Osteocyte (in vitro differentiated cells): ENCODE results near the gene PAPPA2. TPM values are rescaled to one million over a fixed set of nuclear protein-coding genes. Genes with fewer than 3 reads are reported as not detected.

Experiments
- DNase-seq: peaks from one replicate; pipeline ENCODE4 v3.0.0; 2021; ENCODE audit warnings: mixed read lengths; ENCODE audit not compliant: unreplicated experiment; ENCODE audit errors: extremely low spot score
- H3K27ac Mint-ChIP-seq: one replicate; pipeline ENCODE4 v1.8.0; 2021; ENCODE audit warnings: mild to moderate bottlenecking, mixed read lengths; ENCODE audit not compliant: unreplicated experiment
- H3K27me3 Mint-ChIP-seq: one replicate; pipeline ENCODE4 v1.8.0; 2021; ENCODE audit warnings: mixed read lengths; ENCODE audit not compliant: unreplicated experiment
- H3K36me3 Mint-ChIP-seq: one replicate; pipeline ENCODE4 v1.8.0; 2021; ENCODE audit warnings: mixed read lengths; ENCODE audit not compliant: unreplicated experiment
- H3K4me1 Mint-ChIP-seq: one replicate; pipeline ENCODE4 v1.8.0; 2021; ENCODE audit warnings: mixed read lengths; ENCODE audit not compliant: unreplicated experiment
- H3K4me3 Mint-ChIP-seq: one replicate; pipeline ENCODE4 v1.8.0; 2021; ENCODE audit warnings: mild to moderate bottlenecking, moderate library complexity, mixed read lengths; ENCODE audit not compliant: unreplicated experiment
- H3K9me3 Mint-ChIP-seq: one replicate; pipeline ENCODE4 v1.8.0; 2021; ENCODE audit warnings: mixed read lengths; ENCODE audit not compliant: unreplicated experiment
- total RNA-seq: library from RNA; stranded (reverse); gene quantifications from 2 replicates; pipeline ENCODE4 v1.2.1, GENCODE V29; 2021
- TF ChIP-seq, protein P1 (sequence below): fragments of 200-600 bp; sonication (generic); IDR thresholded peaks from 2 replicates; pipeline ENCODE4 v1.5.0; 2021; ENCODE audit warnings: antibody characterized with exemption, mild to moderate bottlenecking, moderate library complexity

PAPPA2 gene
- total RNA-seq, 1 donor from 2014 or later = 0.35 TPM

- no peak for DNase-seq
- TF ChIP-seq, protein P1, sequence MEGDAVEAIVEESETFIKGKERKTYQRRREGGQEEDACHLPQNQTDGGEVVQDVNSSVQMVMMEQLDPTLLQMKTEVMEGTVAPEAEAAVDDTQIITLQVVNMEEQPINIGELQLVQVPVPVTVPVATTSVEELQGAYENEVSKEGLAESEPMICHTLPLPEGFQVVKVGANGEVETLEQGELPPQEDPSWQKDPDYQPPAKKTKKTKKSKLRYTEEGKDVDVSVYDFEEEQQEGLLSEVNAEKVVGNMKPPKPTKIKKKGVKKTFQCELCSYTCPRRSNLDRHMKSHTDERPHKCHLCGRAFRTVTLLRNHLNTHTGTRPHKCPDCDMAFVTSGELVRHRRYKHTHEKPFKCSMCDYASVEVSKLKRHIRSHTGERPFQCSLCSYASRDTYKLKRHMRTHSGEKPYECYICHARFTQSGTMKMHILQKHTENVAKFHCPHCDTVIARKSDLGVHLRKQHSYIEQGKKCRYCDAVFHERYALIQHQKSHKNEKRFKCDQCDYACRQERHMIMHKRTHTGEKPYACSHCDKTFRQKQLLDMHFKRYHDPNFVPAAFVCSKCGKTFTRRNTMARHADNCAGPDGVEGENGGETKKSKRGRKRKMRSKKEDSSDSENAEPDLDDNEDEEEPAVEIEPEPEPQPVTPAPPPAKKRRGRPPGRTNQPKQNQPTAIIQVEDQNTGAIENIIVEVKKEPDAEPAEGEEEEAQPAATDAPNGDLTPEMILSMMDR = no peak
- no peak overlapping the region for H3K27ac Mint-ChIP-seq
- H3K4me3 Mint-ChIP-seq = no peak overlapping the region
- no peaks in the 10 kb centered on the region for H3K4me1 Mint-ChIP-seq
- no peaks in the 10 kb centered on the region for H3K9me3 Mint-ChIP-seq
- H3K27me3 Mint-ChIP-seq = no peaks in the 10 kb centered on the region
- no peaks in the 10 kb centered on the region for H3K36me3 Mint-ChIP-seq
Observed at GRCh38 chr1:176694713-176695112, 231.7 kb downstream of the PAPPA2 start.

DNA sequence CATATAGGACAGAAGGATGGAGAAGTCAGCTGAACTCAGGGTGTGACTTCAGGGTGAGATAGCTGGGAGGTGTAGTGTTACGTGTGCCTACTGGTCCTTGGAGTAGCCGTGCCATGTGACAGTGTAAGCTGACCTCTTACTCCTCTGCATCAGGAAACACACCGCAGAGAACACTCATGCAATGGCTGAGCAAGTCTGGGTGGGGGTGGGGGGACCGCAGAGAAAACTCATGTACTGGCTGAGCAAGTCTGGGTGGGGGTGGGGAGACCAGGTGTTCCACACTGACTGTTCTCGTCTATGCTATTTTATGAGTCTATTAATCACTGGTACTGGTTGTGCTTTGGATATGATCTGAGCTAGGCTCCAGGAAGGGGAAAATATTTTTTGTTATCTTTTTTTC lies 233.1 kb downstream of the PAPPA2 start:
- no peaks in the 10 kb centered on the region for H3K36me3 Mint-ChIP-seq
- no peaks in the 10 kb centered on the region for H3K9me3 Mint-ChIP-seq
- no peaks in the 10 kb centered on the region for H3K4me1 Mint-ChIP-seq
- no peaks in the 10 kb centered on the region for H3K27me3 Mint-ChIP-seq
- no peak for DNase-seq
- no peak overlapping the region for H3K27ac Mint-ChIP-seq
- TF ChIP-seq, protein P1 = no peak
- H3K4me3 Mint-ChIP-seq = no peak overlapping the region

DNA sequence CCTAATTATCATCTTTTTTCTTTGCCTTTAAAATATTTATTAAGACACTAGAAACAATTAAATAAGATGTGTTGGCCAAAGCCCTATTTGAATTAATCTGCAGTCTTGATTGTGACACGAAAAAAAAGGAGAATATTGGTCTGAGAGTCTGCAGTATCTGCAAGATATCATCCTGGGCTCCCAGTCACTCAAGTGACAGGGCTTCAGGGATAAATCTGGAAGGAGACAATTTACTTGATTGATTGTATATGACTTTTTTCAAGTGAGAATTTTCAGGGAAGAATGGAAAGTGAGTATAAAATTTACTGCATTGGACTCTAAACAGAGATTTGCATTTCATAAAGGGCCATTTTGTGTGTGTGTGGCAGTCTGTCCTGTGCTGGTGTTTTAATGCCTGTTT lies 233.7 kb downstream of the PAPPA2 start:
- no peaks in the 10 kb centered on the region for H3K9me3 Mint-ChIP-seq

GRCh38 chr1:176699821-176700220 lies 236.8 kb downstream of the PAPPA2 start:
- no peak overlapping the region for H3K4me3 Mint-ChIP-seq
- TF ChIP-seq, protein P1 = no peak
- H3K4me1 Mint-ChIP-seq = no peaks in the 10 kb centered on the region
- no peak for DNase-seq
- H3K9me3 Mint-ChIP-seq = no peaks in the 10 kb centered on the region
- no peak overlapping the region for H3K27ac Mint-ChIP-seq
- no peaks in the 10 kb centered on the region for H3K27me3 Mint-ChIP-seq
- H3K36me3 Mint-ChIP-seq = no peaks in the 10 kb centered on the region

More for the DNA sequence above, 233.7 kb downstream of the PAPPA2 start:
- no peak overlapping the region for H3K4me3 Mint-ChIP-seq
- TF ChIP-seq, protein P1 = no peak
- no peaks in the 10 kb centered on the region for H3K36me3 Mint-ChIP-seq
- no peak overlapping the region for H3K27ac Mint-ChIP-seq
- no peaks in the 10 kb centered on the region for H3K4me1 Mint-ChIP-seq
- no peak for DNase-seq
- no peaks in the 10 kb centered on the region for H3K27me3 Mint-ChIP-seq

- Mint-ChIP-seq H3K9me3 (no peaks in the 10 kb centered on the region), H3K4me1 (no peaks in the 10 kb centered on the region), H3K27ac (no peak overlapping the region), H3K36me3 (no peaks in the 10 kb centered on the region), H3K4me3 (no peak overlapping the region), H3K27me3 (no peaks in the 10 kb centered on the region)
- TF ChIP-seq, protein P1 = no peak
- DNase-seq = no peak
Observed at GRCh38 chr1:176701151-176701866, 238.3 kb downstream of the PAPPA2 start.
